NCI-H1048 (cell line): Measurements from ENCODE around the gene AHSA1.

Experiments used
- DNase-seq: peaks from one replicate; lab custom pipeline; 2025; lab: John Stamatoyannopoulos, UW

AHSA1 gene

DNA sequence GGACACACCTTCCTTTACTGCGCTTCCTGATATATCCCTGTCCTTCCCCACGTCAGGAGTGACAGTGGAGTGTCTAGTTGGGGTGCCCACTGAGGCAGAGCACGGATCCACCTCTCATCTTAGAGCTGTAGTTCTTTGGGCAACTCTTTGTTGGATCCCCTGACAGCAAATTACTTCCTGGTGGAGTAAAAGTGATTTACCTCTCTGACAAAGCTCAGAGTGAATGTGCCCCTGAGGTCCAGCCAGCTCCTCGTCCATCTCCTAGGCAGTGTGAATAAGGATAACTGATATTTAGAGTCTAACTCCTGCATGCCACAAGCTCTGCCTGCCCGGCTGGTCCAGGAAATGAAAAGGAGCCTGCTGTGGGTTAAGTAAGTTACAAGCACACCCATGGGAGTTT lies 16.0 kb downstream of the AHSA1 start:
- no peak for DNase-seq

DNA sequence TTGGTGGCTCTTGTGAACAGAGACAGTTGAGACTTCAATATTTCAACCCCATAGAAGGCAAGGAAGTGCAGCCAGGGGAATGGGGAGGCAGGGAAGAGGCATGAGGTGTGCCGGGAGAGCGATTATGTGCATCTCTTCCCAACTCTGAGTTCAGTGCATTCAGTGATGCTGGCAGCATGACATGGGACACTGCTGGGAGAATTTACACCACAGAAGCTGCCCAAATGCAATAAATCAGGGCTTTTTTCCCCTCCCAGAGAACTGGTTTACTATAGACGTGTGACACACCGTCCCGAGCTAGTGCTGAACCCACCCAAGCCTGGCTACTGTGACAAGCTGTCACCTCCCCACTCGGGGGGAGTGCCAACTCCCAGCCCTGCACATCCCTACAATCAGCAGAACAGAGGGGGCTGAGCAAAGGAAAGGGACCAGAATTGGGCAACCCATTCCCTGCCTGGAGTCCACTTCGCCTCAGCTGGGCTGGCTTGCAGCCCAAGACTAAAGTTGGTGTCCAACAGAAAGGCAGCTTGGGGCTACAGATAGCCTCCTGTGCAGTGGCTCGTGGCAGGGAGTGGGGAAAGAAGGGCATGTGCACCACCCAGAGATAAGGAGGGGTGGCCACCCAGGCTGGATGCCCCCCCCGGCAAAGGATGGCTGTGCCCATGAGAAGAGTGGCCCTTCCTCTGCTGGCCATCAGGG lies 16.7 kb downstream of the AHSA1 start:
- DNase-seq = no peak

- DNase-seq = no peak
Measured at GRCh38 chr14:77475432-77476115, 17.7 kb downstream of the AHSA1 start.

DNA sequence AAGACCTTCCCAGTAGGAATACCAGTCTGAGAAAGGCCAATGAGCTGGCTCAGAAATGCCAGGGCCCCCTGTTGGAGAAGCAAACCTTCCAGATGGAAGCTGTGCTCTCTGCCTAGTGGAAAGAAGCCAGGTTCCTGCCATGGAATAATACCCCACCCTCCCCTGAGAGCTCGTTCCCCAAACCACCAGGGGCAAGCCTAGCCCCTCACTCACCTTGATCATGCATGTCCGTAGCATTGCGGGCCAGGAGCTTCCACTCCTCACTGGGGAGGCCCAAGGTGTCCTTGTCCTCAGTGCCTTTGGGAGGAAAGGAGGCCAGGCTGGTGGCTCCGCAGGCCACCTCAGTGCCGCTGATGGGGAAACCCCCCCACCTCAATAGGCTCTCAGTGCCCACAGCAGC lies 20.1 kb downstream of the AHSA1 start:
- no peak for DNase-seq

GRCh38 chr14:77478796-77479195 lies 20.9 kb downstream of the AHSA1 start:
- no peak for DNase-seq

DNA sequence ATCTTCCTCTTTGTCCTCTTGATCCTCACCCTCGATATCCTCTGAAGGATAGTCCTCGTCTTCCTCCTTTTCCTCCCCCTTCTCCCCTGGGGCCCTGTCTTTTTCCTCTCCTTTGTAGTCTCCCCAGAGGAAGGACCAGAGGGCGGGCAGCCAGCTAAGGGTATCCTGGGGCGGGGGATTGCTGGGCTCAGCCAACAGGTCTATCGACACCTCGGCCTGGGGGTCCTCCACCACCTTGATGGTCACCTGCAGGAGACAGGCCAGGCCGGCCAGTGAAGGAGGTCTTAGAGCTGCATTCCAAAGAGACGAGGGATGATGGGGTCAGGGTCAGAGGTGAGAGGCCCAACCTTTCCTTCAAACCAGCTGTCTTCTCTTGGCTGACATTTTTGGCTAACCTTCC lies 24.5 kb downstream of the AHSA1 start:
- no peak for DNase-seq

GRCh38 chr14:77485256-77485655 lies 27.4 kb downstream of the AHSA1 start:
- DNase-seq = no peak

DNA sequence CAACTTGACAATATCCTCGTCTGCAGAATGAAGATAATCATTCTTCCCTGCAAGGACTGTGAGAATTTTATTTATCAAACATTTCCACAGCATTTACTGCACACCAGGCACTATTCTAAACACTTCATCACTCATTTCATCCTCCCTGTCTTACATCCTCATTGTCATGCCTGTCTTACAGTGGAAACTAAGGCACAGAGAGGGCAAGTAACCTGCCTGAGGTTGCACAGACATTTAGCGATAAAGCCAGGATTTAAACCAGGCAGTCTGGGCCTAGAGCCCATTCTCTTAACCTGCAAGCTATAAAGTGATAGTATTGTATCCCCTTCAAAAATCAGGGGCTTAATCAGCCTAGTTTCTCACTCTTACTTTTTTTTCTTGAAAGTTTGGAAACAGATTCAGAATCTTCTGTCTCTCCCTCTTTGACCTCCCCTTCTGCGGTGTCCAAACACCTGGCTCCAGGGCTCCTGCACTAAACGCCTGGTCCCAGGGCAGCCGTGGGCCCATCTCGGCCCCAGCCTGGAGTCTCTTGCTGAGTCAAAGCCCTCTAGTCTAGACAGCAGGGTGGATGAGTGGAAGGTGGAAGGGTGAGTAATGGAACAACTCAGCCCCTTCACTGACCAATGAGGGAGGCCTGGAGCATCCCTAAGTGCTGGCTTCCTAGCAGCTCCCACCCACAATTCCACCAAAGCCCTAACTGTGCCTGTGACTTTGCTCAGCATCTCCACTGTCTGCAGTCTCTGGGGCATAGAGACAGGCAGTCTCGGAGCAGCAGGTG lies 28.2 kb downstream of the AHSA1 start:
- DNase-seq = no peak

GRCh38 chr14:77488558-77488957 lies 30.7 kb downstream of the AHSA1 start:
- no peak for DNase-seq

DNA sequence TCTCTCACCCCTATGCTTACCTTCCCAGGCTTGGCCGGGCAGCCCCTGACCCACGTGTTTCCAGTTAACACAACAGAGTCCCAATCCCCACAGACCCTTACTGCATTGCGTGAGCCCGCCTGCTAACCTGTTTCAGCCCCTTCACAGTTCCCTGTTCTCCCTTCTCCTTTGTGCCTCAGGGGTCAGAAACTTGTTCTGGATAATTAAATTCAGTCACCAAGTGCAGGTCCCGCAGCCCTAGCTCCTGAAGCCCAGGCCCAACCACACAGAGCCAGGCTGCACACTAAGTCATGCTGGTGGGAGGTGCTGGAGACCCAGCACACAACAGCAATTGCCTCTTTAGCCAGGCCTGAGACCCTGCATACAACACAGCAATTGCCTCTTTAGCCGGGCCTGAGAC lies 31.1 kb downstream of the AHSA1 start:
- DNase-seq = no peak

- no peak for DNase-seq
Measured at GRCh38 chr14:77490347-77490986, 32.6 kb downstream of the AHSA1 start.

DNA sequence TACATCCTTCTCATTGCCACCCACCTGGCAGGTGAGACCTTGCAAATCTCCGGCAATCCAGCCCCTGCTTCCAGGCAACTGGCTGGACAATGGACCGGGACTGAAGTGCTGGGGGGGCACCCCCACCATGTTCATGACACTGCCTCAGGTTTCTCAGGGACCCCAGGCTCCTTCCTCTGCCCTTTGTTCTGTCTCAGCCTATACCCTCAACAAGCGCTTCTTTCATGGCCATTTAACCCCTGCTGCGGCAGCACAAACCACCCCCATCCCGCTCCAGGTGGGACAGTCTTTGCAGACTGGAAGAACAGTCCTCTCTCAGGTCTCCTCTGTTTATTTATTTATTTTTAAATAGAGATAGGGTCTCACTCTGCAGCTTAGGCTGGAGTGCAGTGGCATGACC lies 33.2 kb downstream of the AHSA1 start:
- DNase-seq = no peak

- DNase-seq = no peak
Measured at GRCh38 chr14:77495334-77495733, 37.4 kb downstream of the AHSA1 start.

- DNase-seq = no peak
Measured at GRCh38 chr14:77498120-77498979, 40.5 kb downstream of the AHSA1 start, which contains the start of gene ISM2. Gene ISM2, minus strand, starts transcription at chr14:77498816. Its CDS starts 23 bp downstream, at chr14:77498793.

- DNase-seq = no peak
Measured at GRCh38 chr14:77498984-77499527, 41.2 kb downstream of the AHSA1 start.

- no peak for DNase-seq
Measured at GRCh38 chr14:77502109-77502782, 44.4 kb downstream of the AHSA1 start.

- no peak for DNase-seq
Measured at GRCh38 chr14:77503138-77503537, 45.2 kb downstream of the AHSA1 start.

GRCh38 chr14:77505031-77505430 lies 47.1 kb downstream of the AHSA1 start:
- DNase-seq = no peak

- no peak for DNase-seq
Measured at GRCh38 chr14:77507762-77508161, 49.9 kb downstream of the AHSA1 start.

GRCh38 chr14:77508249-77508648 lies 50.4 kb downstream of the AHSA1 start:
- DNase-seq = no peak

- no peak for DNase-seq
Measured at GRCh38 chr14:77508876-77509275, 51.0 kb downstream of the AHSA1 start.
